ENCODE measurements around the gene AGR3. TPM values are rescaled to one million over a fixed set of nuclear protein-coding genes. Genes with fewer than 3 reads are reported as not detected.

Gene AGR3
- not detected in 2 replicates for total RNA-seq

DNA sequence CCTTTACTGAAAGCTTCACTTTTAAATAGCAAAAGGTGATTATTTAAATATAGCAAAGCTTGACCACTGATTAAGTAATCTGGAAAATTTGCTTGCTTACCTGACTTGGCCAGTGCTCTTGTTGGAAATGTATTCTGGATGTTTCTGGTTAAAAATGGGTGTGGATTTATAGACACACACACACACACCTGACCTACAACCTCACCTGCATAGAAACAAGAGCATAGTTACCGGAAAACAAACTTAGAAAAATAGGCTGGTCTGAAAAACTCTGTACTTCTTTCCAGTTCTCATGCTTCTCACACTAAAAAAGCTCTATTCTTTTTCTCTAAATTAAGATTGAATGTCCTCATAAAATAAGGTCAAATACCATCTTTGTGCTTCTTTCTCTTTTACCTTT, at the start of gene AGR3:
TSS of gene AGR3 (minus strand) at position 140 of the 400 bp plus-strand sequence. CDS start 3,365 bp downstream, outside the sequence.

Small RNA genes within 50 kb of the gene (small RNA-seq; reads per million reads assigned to genes)
- not detected for gene AC098592.2 (ENCODE audit: low replicate concordance)

Other genes starting within 250 kb of the AGR3 start
- gene ANKMY2, start 236.2 kb downstream of the AGR3 start, total RNA-seq, result 23.0 and 23.6 TPM in 2 replicates
- gene BZW2, start 235.8 kb downstream of the AGR3 start, total RNA-seq, result 82.5 and 86.8 TPM in 2 replicates
- 15.5 and 46.8 TPM in 2 replicates for gene TSPAN13, start 128.2 kb downstream of the AGR3 start, total RNA-seq
- under 0.01 TPM in 1 of 2 replicates, not detected in the other for gene AGR2, start 77.0 kb downstream of the AGR3 start, total RNA-seq